CD14-positive monocyte (primary cell): ENCODE data around the gene SPATA13. TPM values are rescaled to one million over a fixed set of nuclear protein-coding genes. Genes with fewer than 3 reads are reported as not detected.

Source experiments
- DNase-seq, 3 donors: peaks; one replicate each; pipeline ENCODE4 v3.0.0-alpha.2; 2011 to 2022
- H2AFZ ChIP-seq: 2 replicates; pipeline ENCODE4 v1.6.0; 2012; ENCODE audit warnings: mild to moderate bottlenecking, low read depth, low read length, inconsistent platforms; ENCODE audit not compliant: insufficient read depth, poor library complexity, severe bottlenecking
- H3K27ac ChIP-seq, 2 donors: 1 replicate in 1 of 2; 2 replicates in 1 of 2; pipeline ENCODE4 v1.5.1; 2012 to 2013; ENCODE audit warnings: low read length in 2 of 2, control low read depth in 1 of 2, inconsistent platforms in 1 of 2, low read depth in 1 of 2, mild to moderate bottlenecking in 1 of 2
- H3K27me3 ChIP-seq, 2 donors: one replicate each; pipeline versions ENCODE4 v1.6.0 to v1.6.1; 2011 to 2013; ENCODE audit warnings: low read length in 2 of 2; ENCODE audit not compliant: control insufficient read depth in 2 of 2, insufficient read depth in 2 of 2
- H3K36me3 ChIP-seq, 2 donors: replicated peaks in 1 of 2; 1 replicate in 1 of 2; 2 replicates in 1 of 2; pipeline versions ENCODE4 v1.5.1 to v1.6.1; 2012 to 2013; ENCODE audit warnings: low read length in 2 of 2, control low read depth in 1 of 2, inconsistent platforms in 1 of 2, mild to moderate bottlenecking in 1 of 2; ENCODE audit not compliant: insufficient read depth in 2 of 2, control insufficient read depth in 1 of 2
- H3K4me1 ChIP-seq, 2 donors: 1 replicate in 1 of 2; 2 replicates in 1 of 2; pipeline versions ENCODE4 v1.5.1 to v1.6.1; 2012 to 2013; ENCODE audit warnings: low read length in 2 of 2, control low read depth in 1 of 2, inconsistent platforms in 1 of 2, mild to moderate bottlenecking in 1 of 2, moderate library complexity in 1 of 2; ENCODE audit not compliant: insufficient read depth in 2 of 2, control insufficient read depth in 1 of 2
- H3K4me2 ChIP-seq: replicated peaks from 2 replicates; pipeline ENCODE3; 2012; ENCODE audit warnings: low read length, moderate library complexity, mild to moderate bottlenecking; ENCODE audit not compliant: poor library complexity, severe bottlenecking; ENCODE audit errors: extremely low read depth
- H3K4me3 ChIP-seq, 3 experiments: fragments of 200-600 bp in 1 of 3; sonication (generic) in 1 of 3; replicated peaks in 1 of 3; 1 replicate in 2 of 3; 2 replicates in 1 of 3; pipeline ENCODE4 v1.5.1; 2011 to 2013; ENCODE audit warnings: low read length in 3 of 3, mild to moderate bottlenecking in 3 of 3, control low read depth in 2 of 3, low read depth in 2 of 3, inconsistent platforms in 1 of 3, moderate library complexity in 1 of 3
- H3K79me2 ChIP-seq: 2 replicates; pipeline ENCODE4 v1.6.0; 2012; ENCODE audit warnings: mild to moderate bottlenecking, control low read depth, inconsistent platforms, low read length, moderate library complexity; ENCODE audit not compliant: insufficient read depth
- H3K9ac ChIP-seq: 2 replicates; pipeline ENCODE4 v1.6.0; 2017; ENCODE audit warnings: low read length, mild to moderate bottlenecking; ENCODE audit not compliant: insufficient read depth, poor library complexity, severe bottlenecking
- H3K9me3 ChIP-seq, 2 donors: replicated peaks in 1 of 2; 1 replicate in 1 of 2; 2 replicates in 1 of 2; pipeline versions ENCODE4 v1.5.1 to v1.6.1; 2012 to 2013; ENCODE audit warnings: low read length in 2 of 2, control low read depth in 1 of 2; ENCODE audit not compliant: control insufficient read depth in 1 of 2, insufficient read depth in 1 of 2
- H4K20me1 ChIP-seq: 2 replicates; pipeline ENCODE4 v1.6.0; 2012; ENCODE audit warnings: mild to moderate bottlenecking, low read length, control low read depth, moderate library complexity; ENCODE audit not compliant: insufficient read depth
- H3K27ac Mint-ChIP-seq, 7 donors: one replicate each; pipeline ENCODE4 v1.8.0; 2020; ENCODE audit warnings: mild to moderate bottlenecking in 7 of 7, mixed read lengths in 7 of 7, moderate library complexity in 6 of 7, inconsistent platforms in 2 of 7
- H3K27me3 Mint-ChIP-seq, 3 donors: one replicate each; pipeline ENCODE4 v1.8.0; 2021 to 2022; ENCODE audit warnings: low read depth in 3 of 3, mild to moderate bottlenecking in 3 of 3, mixed read lengths in 3 of 3, moderate library complexity in 3 of 3, inconsistent platforms in 1 of 3
- H3K36me3 Mint-ChIP-seq, 2 donors: one replicate each; pipeline ENCODE4 v1.8.0; 2020; ENCODE audit warnings: mixed read lengths in 2 of 2, inconsistent platforms in 1 of 2, mild to moderate bottlenecking in 1 of 2
- H3K4me1 Mint-ChIP-seq: one replicate; pipeline ENCODE4 v1.8.0; 2020; ENCODE audit warnings: mild to moderate bottlenecking, mixed read lengths
- H3K4me3 Mint-ChIP-seq, 2 donors: one replicate each; pipeline ENCODE4 v1.8.0; 2020; ENCODE audit warnings: mild to moderate bottlenecking in 2 of 2, mixed read lengths in 2 of 2, moderate library complexity in 1 of 2
- H3K9me3 Mint-ChIP-seq, 7 donors: one replicate each; pipeline ENCODE4 v1.8.0; 2020 to 2022; ENCODE audit warnings: mixed read lengths in 7 of 7, mild to moderate bottlenecking in 6 of 7, moderate library complexity in 6 of 7, inconsistent platforms in 2 of 7
- WGBS: methylation state at CpG from one replicate; pipeline ENCODE4 v1.1.5; 2013; ENCODE audit warnings: missing lambda C conversion rate; ENCODE audit not compliant: insufficient coverage; 5-methylcytosine and 5-hydroxymethylcytosine counted together
- intact Hi-C, 2 donors: fragments of 100-400 bp; cut with micrococcal nuclease; formaldehyde crosslinking; loops; one replicate each; pipeline versions ENCODE4 v1.15.0 to v1.15.1; 2023
- polyA plus RNA-seq, 3 donors: library from polyadenylated mRNA; depleted of rRNA in 1 of 3; unstranded in 2 of 3; stranded (reverse) in 1 of 3; fragments of 300-500 nt in 2 of 3; fragments of >200 nt in 1 of 3; fragmentation: Illumina TruSeq in 2 of 3; gene quantifications; 1 replicate in 2 of 3; 2 replicates in 1 of 3; pipeline ENCODE4 v1.2.3, GENCODE V29; 2012 to 2021
- TF ChIP-seq, protein P1 (sequence below): fragments of 200-600 bp; IDR thresholded peaks from one replicate; pipeline ENCODE4 v1.8.0; 2022; ENCODE audit warnings: antibody characterized with exemption, mild to moderate bottlenecking

SPATA13 gene
- polyA plus RNA-seq, 3 donors = 9.3 to 44.7 (median 11.6) TPM

- Histone ChIP-seq H3K79me2 (no peaks in the 10 kb centered on the region), H3K9ac (no peak overlapping the region), H3K4me3 (no peak overlapping the region), H3K27me3 (no peaks in the 10 kb centered on the region), H3K4me1 (no peaks in the 10 kb centered on the region), H2AFZ (no peak overlapping the region), H4K20me1 (no peaks in the 10 kb centered on the region), H3K36me3 (no peaks in the 10 kb centered on the region), H3K27ac (no peak overlapping the region), H3K4me2 (no peak overlapping the region), H3K9me3 (peaks cover 7 to 8% of the 10 kb centered on the region in 2 donors)
- intact Hi-C loops = no loop called here
- Mint-ChIP-seq H3K4me3 (no peak overlapping the region), H3K4me1 (no peaks in the 10 kb centered on the region), H3K27ac (no peak overlapping the region), H3K27me3 (peaks cover 3 to 9% (median 6%) of the 10 kb centered on the region in 3 donors), H3K9me3 (peaks cover 3 to 13% (median 10%) of the 10 kb centered on the region in 7 donors), H3K36me3 (no peaks in the 10 kb centered on the region)
- TF ChIP-seq, protein P1, sequence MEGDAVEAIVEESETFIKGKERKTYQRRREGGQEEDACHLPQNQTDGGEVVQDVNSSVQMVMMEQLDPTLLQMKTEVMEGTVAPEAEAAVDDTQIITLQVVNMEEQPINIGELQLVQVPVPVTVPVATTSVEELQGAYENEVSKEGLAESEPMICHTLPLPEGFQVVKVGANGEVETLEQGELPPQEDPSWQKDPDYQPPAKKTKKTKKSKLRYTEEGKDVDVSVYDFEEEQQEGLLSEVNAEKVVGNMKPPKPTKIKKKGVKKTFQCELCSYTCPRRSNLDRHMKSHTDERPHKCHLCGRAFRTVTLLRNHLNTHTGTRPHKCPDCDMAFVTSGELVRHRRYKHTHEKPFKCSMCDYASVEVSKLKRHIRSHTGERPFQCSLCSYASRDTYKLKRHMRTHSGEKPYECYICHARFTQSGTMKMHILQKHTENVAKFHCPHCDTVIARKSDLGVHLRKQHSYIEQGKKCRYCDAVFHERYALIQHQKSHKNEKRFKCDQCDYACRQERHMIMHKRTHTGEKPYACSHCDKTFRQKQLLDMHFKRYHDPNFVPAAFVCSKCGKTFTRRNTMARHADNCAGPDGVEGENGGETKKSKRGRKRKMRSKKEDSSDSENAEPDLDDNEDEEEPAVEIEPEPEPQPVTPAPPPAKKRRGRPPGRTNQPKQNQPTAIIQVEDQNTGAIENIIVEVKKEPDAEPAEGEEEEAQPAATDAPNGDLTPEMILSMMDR = no peak
- no peak for DNase-seq
- 92% methylated on average over 3 of the region's 7 CpGs for WGBS
Measured at GRCh38 chr13:24133021-24133795, 27.3 kb upstream of the SPATA13 start.

DNA sequence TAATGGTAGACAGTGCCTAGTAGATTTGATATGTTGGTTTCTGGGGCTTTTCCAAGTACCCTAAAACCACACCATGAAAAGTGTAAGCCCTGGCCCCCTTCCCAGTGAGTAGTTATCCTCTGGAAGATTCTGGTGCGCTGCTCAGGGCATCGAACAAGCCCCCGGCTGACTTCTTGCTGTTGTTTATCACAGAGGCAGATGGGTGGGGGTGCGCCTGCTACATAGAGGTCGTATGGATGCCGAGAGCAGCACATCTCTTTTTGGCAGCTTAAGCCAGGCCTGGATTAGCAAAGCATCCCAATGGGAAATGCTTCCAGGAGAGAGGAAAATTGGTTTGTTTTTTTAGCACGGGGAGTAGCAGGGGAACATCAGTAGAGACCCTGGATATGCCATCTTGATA, 26.3 kb upstream of the SPATA13 start:
- Mint-ChIP-seq H3K27me3 (peaks cover 3 to 8% (median 6%) of the 10 kb centered on the region in 3 donors), H3K4me1 (no peaks in the 10 kb centered on the region), H3K36me3 (no peaks in the 10 kb centered on the region), H3K4me3 (no peak overlapping the region), H3K9me3 (peaks cover 3 to 13% (median 10%) of the 10 kb centered on the region in 7 donors), H3K27ac (no peak overlapping the region)
- TF ChIP-seq, protein P1 = no peak
- no peaks in the 10 kb centered on the region for H3K4me1 ChIP-seq
- H3K36me3 ChIP-seq = no peaks in the 10 kb centered on the region
- peaks cover 7 to 8% of the 10 kb centered on the region in 2 donors for H3K9me3 ChIP-seq
- no peak overlapping the region for H2AFZ ChIP-seq
- no peaks in the 10 kb centered on the region for H3K79me2 ChIP-seq
- H3K27me3 ChIP-seq = no peaks in the 10 kb centered on the region
- no peak overlapping the region for H3K9ac ChIP-seq
- no peak for DNase-seq
- H3K4me3 ChIP-seq = no peak overlapping the region
- H3K4me2 ChIP-seq = no peak overlapping the region
- no peaks in the 10 kb centered on the region for H4K20me1 ChIP-seq
- intact Hi-C loops = no loop called here
- H3K27ac ChIP-seq = no peak overlapping the region
- 92% methylated on average over 4 of the region's 7 CpGs for WGBS
